ENCODE results near the gene FIGLA.

FIGLA gene

DNA sequence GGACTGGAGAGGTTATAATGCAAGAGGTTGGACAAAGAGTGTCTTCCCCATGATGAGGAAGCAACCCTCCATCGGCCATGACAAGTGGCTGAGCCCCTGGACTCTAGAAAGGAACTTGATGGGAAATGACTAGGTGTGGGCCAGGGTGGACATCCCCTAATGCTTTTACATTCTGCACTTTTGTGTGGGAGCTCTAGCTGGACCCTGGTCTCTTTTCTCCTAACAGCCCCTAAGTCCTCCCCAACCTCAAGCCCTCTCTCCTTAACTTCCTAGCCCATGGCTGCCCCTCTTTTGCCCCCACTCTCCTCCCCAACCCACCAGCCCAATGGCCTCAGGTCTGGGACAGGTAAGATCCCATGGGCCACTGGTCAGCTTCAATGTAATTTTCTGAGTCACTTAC, 42.8 kb upstream of the FIGLA start:
- H3K4me1 ChIP-seq (ENCODE audit: control insufficient read depth in 1 of 2, insufficient read depth in 1 of 2, low read depth in 1 of 2, low read length in 1 of 2): no peaks in the 10 kb centered on the region
- H3K27me3 ChIP-seq: no peaks in the 10 kb centered on the region
- no peak overlapping the region for H3K4me3 ChIP-seq (ENCODE audit: low read depth in 1 of 2, low read length in 1 of 2)
- no peak overlapping the region for H3K27ac ChIP-seq
- H3K36me3 ChIP-seq: no peaks in the 10 kb centered on the region
- H3K9me3 ChIP-seq: no peaks in the 10 kb centered on the region
- TF ChIP-seq, protein P1, sequence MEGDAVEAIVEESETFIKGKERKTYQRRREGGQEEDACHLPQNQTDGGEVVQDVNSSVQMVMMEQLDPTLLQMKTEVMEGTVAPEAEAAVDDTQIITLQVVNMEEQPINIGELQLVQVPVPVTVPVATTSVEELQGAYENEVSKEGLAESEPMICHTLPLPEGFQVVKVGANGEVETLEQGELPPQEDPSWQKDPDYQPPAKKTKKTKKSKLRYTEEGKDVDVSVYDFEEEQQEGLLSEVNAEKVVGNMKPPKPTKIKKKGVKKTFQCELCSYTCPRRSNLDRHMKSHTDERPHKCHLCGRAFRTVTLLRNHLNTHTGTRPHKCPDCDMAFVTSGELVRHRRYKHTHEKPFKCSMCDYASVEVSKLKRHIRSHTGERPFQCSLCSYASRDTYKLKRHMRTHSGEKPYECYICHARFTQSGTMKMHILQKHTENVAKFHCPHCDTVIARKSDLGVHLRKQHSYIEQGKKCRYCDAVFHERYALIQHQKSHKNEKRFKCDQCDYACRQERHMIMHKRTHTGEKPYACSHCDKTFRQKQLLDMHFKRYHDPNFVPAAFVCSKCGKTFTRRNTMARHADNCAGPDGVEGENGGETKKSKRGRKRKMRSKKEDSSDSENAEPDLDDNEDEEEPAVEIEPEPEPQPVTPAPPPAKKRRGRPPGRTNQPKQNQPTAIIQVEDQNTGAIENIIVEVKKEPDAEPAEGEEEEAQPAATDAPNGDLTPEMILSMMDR (IDR thresholded peaks at IDR 0.05): no peak

DNA sequence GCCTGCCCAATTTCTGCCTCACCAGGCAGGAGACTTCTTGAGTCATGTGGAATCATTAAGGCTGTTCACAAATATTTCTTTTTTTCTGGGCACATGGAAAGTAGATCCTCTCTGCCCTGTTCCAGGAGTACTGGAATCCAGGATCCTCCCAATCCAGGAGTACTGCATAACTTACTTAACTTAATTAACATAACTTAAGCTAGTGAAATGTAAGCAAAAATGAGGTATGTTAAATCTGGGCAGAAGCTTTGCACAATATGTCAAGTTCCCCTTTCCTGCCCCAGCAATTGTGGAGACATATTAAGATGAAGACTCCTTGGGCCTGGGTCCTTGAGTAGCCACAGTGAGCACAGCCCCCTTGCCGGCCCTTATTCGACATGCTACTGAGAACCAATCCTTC, 41.9 kb upstream of the FIGLA start:
- no peaks in the 10 kb centered on the region for H3K9me3 ChIP-seq
- H3K27ac ChIP-seq: no peak overlapping the region
- TF ChIP-seq, protein P1 (IDR thresholded peaks at IDR 0.05): no peak
- no peak overlapping the region for H3K4me3 ChIP-seq (ENCODE audit: low read depth in 1 of 2, low read length in 1 of 2)
- H3K36me3 ChIP-seq: no peaks in the 10 kb centered on the region
- no peaks in the 10 kb centered on the region for H3K27me3 ChIP-seq
- H3K4me1 ChIP-seq (ENCODE audit: control insufficient read depth in 1 of 2, insufficient read depth in 1 of 2, low read depth in 1 of 2, low read length in 1 of 2): peaks cover 0 to 1% of the 10 kb centered on the region in 2 experiments

DNA sequence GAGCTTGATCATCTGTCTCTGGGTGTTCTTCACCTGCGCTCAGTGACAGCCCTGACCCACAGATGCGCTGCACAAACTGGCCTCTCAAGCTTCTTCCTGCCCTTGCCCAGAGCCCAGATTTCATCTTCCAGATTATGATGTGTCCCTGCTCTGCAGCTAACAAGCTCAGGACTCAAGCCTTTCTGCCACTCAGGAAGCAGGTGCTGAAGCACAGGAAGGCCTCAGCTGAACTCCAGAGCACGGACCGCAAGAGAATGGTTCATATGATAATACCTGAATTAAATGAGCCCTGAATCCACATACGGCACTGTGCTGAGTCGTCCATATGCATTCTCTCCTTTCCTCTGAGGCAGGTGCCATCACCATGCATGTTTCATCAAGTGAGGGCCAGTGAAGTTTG, 41.4 kb upstream of the FIGLA start:
- Histone ChIP-seq H3K27ac (no peak overlapping the region), H3K36me3 (no peaks in the 10 kb centered on the region), H3K4me1 (ENCODE audit: control insufficient read depth in 1 of 2, insufficient read depth in 1 of 2, low read depth in 1 of 2, low read length in 1 of 2) (peaks cover 0 to 6% of the 10 kb centered on the region in 2 experiments), H3K27me3 (no peaks in the 10 kb centered on the region), H3K4me3 (ENCODE audit: low read depth in 1 of 2, low read length in 1 of 2) (no peak overlapping the region), H3K9me3 (no peaks in the 10 kb centered on the region)
- TF ChIP-seq, protein P1 (IDR thresholded peaks at IDR 0.05): no peak

DNA sequence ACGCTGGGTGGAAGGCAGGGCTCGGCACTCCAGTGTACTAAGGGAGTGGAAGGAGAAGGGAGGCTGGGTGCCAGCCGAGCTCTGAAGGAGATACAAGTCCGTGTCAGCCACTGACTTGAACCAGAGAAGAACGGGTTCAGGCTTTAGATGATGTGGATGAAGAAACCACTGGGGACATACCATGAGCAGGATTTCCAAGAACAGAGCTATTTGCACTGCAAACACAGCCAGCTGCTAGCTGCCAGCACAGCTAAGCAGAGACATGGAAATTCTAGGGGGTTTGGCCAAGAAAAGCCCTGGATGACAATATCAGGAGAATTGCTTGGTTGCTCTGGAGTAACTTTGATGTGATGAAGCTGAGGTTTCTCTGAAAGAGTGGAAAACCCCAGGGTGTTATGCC, 39.9 kb upstream of the FIGLA start:
- Histone ChIP-seq H3K4me1 (ENCODE audit: control insufficient read depth in 1 of 2, insufficient read depth in 1 of 2, low read depth in 1 of 2, low read length in 1 of 2) (peaks cover 0 to 12% of the 10 kb centered on the region in 2 experiments), H3K9me3 (no peaks in the 10 kb centered on the region), H3K4me3 (ENCODE audit: low read depth in 1 of 2, low read length in 1 of 2) (no peak overlapping the region), H3K36me3 (no peaks in the 10 kb centered on the region), H3K27ac (no peak overlapping the region), H3K27me3 (no peaks in the 10 kb centered on the region)
- TF ChIP-seq, protein P1 (IDR thresholded peaks at IDR 0.05): no peak

DNA sequence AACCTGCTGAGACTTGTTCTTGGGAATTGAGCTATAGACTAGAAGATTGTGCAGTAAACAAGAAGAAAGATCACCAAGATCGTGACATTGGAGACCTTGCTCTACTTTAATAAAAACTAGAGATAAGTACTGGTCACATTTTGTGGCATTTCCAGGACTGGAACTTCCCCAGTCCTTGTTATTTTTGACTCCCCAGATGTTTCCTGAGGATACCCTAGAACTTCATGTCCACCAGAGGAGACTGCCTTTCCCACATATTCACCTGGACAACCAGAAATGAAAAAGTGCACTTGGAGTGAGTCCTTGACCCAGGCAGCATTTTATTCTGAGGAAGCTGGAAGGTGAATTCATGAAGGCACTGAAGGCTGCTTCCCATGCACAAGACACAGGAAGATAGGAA, 39.5 kb upstream of the FIGLA start:
- no peaks in the 10 kb centered on the region for H3K36me3 ChIP-seq
- H3K4me3 ChIP-seq (ENCODE audit: low read depth in 1 of 2, low read length in 1 of 2): no peak overlapping the region
- H3K27ac ChIP-seq: no peak overlapping the region
- H3K4me1 ChIP-seq (ENCODE audit: control insufficient read depth in 1 of 2, insufficient read depth in 1 of 2, low read depth in 1 of 2, low read length in 1 of 2): peaks cover 0 to 12% of the 10 kb centered on the region in 2 experiments
- no peaks in the 10 kb centered on the region for H3K27me3 ChIP-seq
- TF ChIP-seq, protein P1 (IDR thresholded peaks at IDR 0.05): no peak
- no peaks in the 10 kb centered on the region for H3K9me3 ChIP-seq

Measured in neutrophil (primary cell).